Stimulated activated CD4-positive, alpha-beta T cell treated with anti-CD3 and anti-CD28 coated beads, Interleukin-4, amount 100 ng/mL, for 1 hour (primary cell): ENCODE results near the gene STAB2.

ENCODE experiments used
- DNase-seq: peaks from one replicate; pipeline ENCODE4 v3.0.0-alpha.2; 2020

Gene STAB2

GRCh38 chr12:103586791-103587370, at the start of gene STAB2:
Gene STAB2, plus strand, starts transcription at chr12:103587273. Its CDS starts 204 bp downstream, at chr12:103587477.
- no peak for DNase-seq

GRCh38 chr12:103538397-103538796, 48.7 kb upstream of the STAB2 start:
- no peak for DNase-seq

- DNase-seq, result no peak
Observed at GRCh38 chr12:103540319-103540718, 46.8 kb upstream of the STAB2 start.

GRCh38 chr12:103542078-103542477, 45.0 kb upstream of the STAB2 start:
- DNase-seq, result no peak

GRCh38 chr12:103546959-103547358, 40.1 kb upstream of the STAB2 start:
- DNase-seq, result no peak

GRCh38 chr12:103547376-103547775, 39.7 kb upstream of the STAB2 start:
- no peak for DNase-seq

GRCh38 chr12:103547929-103548328, 39.1 kb upstream of the STAB2 start:
- no peak for DNase-seq

GRCh38 chr12:103548622-103549601, 38.2 kb upstream of the STAB2 start:
- peak; percentile 67 for DNase-seq

- no peak for DNase-seq
Observed at GRCh38 chr12:103556890-103557627, 30.0 kb upstream of the STAB2 start.

GRCh38 chr12:103557628-103558010, 29.5 kb upstream of the STAB2 start:
- DNase-seq, result no peak

GRCh38 chr12:103558879-103559278, 28.2 kb upstream of the STAB2 start:
- DNase-seq, result no peak

- DNase-seq, result no peak
Observed at GRCh38 chr12:103560604-103561101, 26.4 kb upstream of the STAB2 start.

- no peak for DNase-seq
Observed at GRCh38 chr12:103561174-103561573, 25.9 kb upstream of the STAB2 start.

GRCh38 chr12:103566398-103566797, 20.7 kb upstream of the STAB2 start:
- DNase-seq, result no peak

GRCh38 chr12:103569278-103569677, 17.8 kb upstream of the STAB2 start:
- no peak for DNase-seq

- DNase-seq, result no peak
Observed at GRCh38 chr12:103571286-103571685, 15.8 kb upstream of the STAB2 start.

GRCh38 chr12:103572312-103573045, 14.6 kb upstream of the STAB2 start:
- no peak for DNase-seq

- DNase-seq, result no peak
Observed at GRCh38 chr12:103573185-103573584, 13.9 kb upstream of the STAB2 start.

- DNase-seq, result no peak
Observed at GRCh38 chr12:103578926-103579325, 8.1 kb upstream of the STAB2 start.

- no peak for DNase-seq
Observed at GRCh38 chr12:103580026-103580425, 7.0 kb upstream of the STAB2 start.

- DNase-seq, result no peak
Observed at GRCh38 chr12:103583008-103583407, 4.1 kb upstream of the STAB2 start.

- no peak for DNase-seq
Observed at GRCh38 chr12:103586132-103586531, 941 bp upstream of the STAB2 start.

- DNase-seq, result no peak
Observed at GRCh38 chr12:103588680-103589079, 1.6 kb downstream of the STAB2 start.
